Ovary (tissue), 9 donors: ENCODE results near the gene PTPRA. TPM values are rescaled to one million over a fixed set of nuclear protein-coding genes. Genes with fewer than 3 reads are reported as not detected.

Experiments used
- DNase-seq, 5 donors: peaks; one replicate each; pipeline ENCODE4 v3.0.0-alpha.2; 2019 to 2020
- H3K27ac ChIP-seq, 2 donors: fragments of 200-600 bp; one replicate each; pipeline versions ENCODE4 v1.5.1 to v1.8.0; 2019 to 2022
- H3K27me3 ChIP-seq: fragments of 200-600 bp; one replicate; pipeline ENCODE4 v1.8.0; 2022
- H3K36me3 ChIP-seq: fragments of 200-600 bp; sonication (generic); one replicate; pipeline ENCODE4 v1.5.1; 2019
- H3K4me1 ChIP-seq: one replicate; pipeline ENCODE4 v1.8.1; 2013; ENCODE audit warnings: mild to moderate bottlenecking, moderate library complexity; ENCODE audit not compliant: insufficient read depth
- H3K4me3 ChIP-seq: fragments of 200-600 bp; sonication (generic); one replicate; pipeline ENCODE4 v1.5.1; 2017
- H3K9me3 ChIP-seq, 2 donors: fragments of 200-600 bp in 1 of 2; sonication (generic) in 1 of 2; one replicate each; pipeline versions ENCODE4 v1.5.1 to v1.8.1; 2013 to 2019; ENCODE audit warnings: mild to moderate bottlenecking in 1 of 2, moderate library complexity in 1 of 2
- CTCF ChIP-seq, 3 donors: fragments of 450-650 bp in 2 of 3; fragments of 200-600 bp in 1 of 3; IDR thresholded peaks; one replicate each; pipeline versions ENCODE4 v1.5.1 to v1.8.0; 2016 to 2022; ENCODE audit warnings: antibody characterized with exemption in 3 of 3, mild to moderate bottlenecking in 1 of 3
- EP300 ChIP-seq: sonication (generic); formaldehyde crosslinking; IDR thresholded peaks from one replicate; pipeline ENCODE4 v1.6.1; 2017; ENCODE audit warnings: antibody characterized with exemption
- POLR2A ChIP-seq: fragments of 450-650 bp; IDR thresholded peaks from one replicate; pipeline ENCODE4 v1.6.1; 2017; ENCODE audit warnings: antibody characterized with exemption, mild to moderate bottlenecking, moderate library complexity
- WGBS, 3 donors: extraction: QIAGEN DNeasy Blood & Tissue Kit in 1 of 3; methylation state at CpG; one replicate each; pipeline versions ENCODE4 v1.1.5 to v1.1.7; 2013 to 2017; 5-methylcytosine and 5-hydroxymethylcytosine counted together
- intact Hi-C, 4 donors: fragments of 100-400 bp; cut with DNase I; formaldehyde crosslinking; loops; one replicate each; pipeline versions ENCODE4 v1.11.0 to v1.15.1; 2022 to 2023
- polyA plus RNA-seq, 2 donors: library from polyadenylated mRNA; stranded (reverse); fragments of 200-250 nt in 1 of 2; fragments of 350-450 nt in 1 of 2; fragmentation: Illumina TruSeq in 1 of 2; extraction: RNeasy Lipid Tissue Mini Kit (QIAGEN cat#74804) in 1 of 2; gene quantifications; one replicate each; pipeline ENCODE4 v1.2.3, GENCODE V29; 2013 to 2014
- total RNA-seq, 7 donors: library from RNA; depleted of rRNA in 2 of 7; stranded (reverse); fragments of >200 nt in 2 of 7; fragmentation: NEBNext Ultra II Directional in 3 of 7; extraction: Animal tissue kit (Norgen Biotek cat#: 25700) in 3 of 7; gene quantifications; one replicate each; pipeline versions ENCODE4 v1.1.0 to v1.2.4, GENCODE V29; 2016 to 2023
- donor health status: DM: no; HTN: no; CAD: no; lungs with moderate emphysema.
- donor health status: DM: no; HTN: no; CAD: no.
- donor health status: Bipolar disorder and iron deficiency.
- donor health status: DM: yes; HTN: yes; CAD: no.
- donor health status: DM: no; HTN: no; CAD: no.
- donor health status: DM: yes; HTN: yes; CAD: no.

Gene PTPRA
- total and polyA plus RNA-seq, 9 donors, result 40.7 to 178 (median 71.8) TPM

- Histone ChIP-seq H3K27me3 (no peaks in the 10 kb centered on the region), H3K9me3 (no peaks in the 10 kb centered on the region), H3K36me3 (no peaks in the 10 kb centered on the region), H3K4me1 (no peaks in the 10 kb centered on the region), H3K4me3 (no peak overlapping the region), H3K27ac (no peak overlapping the region)
- intact Hi-C loops, result no loop called here
- 73 to 80% (median 78%) methylated on average over 2 of the region's 2 CpGs for WGBS, 3 donors
- no peak for TF ChIP-seq POLR2A
- TF ChIP-seq EP300, result no peak
- no peak for TF ChIP-seq CTCF (IDR thresholded peaks at IDR 0.05)
- DNase-seq, result no peak
These were observed 83.2 kb downstream of the PTPRA start for GRCh38 chr20:2956480-2956879.

- intact Hi-C loops, result no loop called here
- Histone ChIP-seq H3K27me3 (no peaks in the 10 kb centered on the region), H3K27ac (no peak overlapping the region), H3K9me3 (no peaks in the 10 kb centered on the region), H3K36me3 (no peaks in the 10 kb centered on the region), H3K4me1 (peaks cover 2% of the 10 kb centered on the region), H3K4me3 (no peak overlapping the region)
- TF ChIP-seq POLR2A (no peak), CTCF (IDR thresholded peaks at IDR 0.05) (no peak)
- 94 to 96% (median 95%) methylated on average over 3 of the region's 3 CpGs for WGBS, 3 donors
- no peak for DNase-seq
These were observed 94.6 kb downstream of the PTPRA start for GRCh38 chr20:2967841-2968240.

GRCh38 chr20:2972126-2972525 is 98.8 kb downstream of the PTPRA start:
- 41 to 69% (median 51%) methylated on average over 5 of the region's 5 CpGs for WGBS, 3 donors

GRCh38 chr20:2973574-2973973 is 100.3 kb downstream of the PTPRA start:
- intact Hi-C loops, result no loop called here
- 94 to 95% (median 94%) methylated on average over 3 of the region's 3 CpGs for WGBS, 3 donors
- Histone ChIP-seq H3K4me3 (no peak overlapping the region), H3K36me3 (no peaks in the 10 kb centered on the region), H3K27me3 (no peaks in the 10 kb centered on the region), H3K27ac (no peak overlapping the region), H3K9me3 (no peaks in the 10 kb centered on the region), H3K4me1 (peaks cover 4% of the 10 kb centered on the region)
- TF ChIP-seq EP300 (no peak), CTCF (IDR thresholded peaks at IDR 0.05) (no peak), POLR2A (no peak)
- DNase-seq, result no peak

More at GRCh38 chr20:2972126-2972525, 98.8 kb downstream of the PTPRA start:
- H3K36me3 ChIP-seq, result no peaks in the 10 kb centered on the region
- TF ChIP-seq CTCF (IDR thresholded peaks at IDR 0.05) (no peak), POLR2A (no peak), EP300 (no peak)
- intact Hi-C loops, result no loop called here
- no peaks in the 10 kb centered on the region for H3K27me3 ChIP-seq
- no peak overlapping the region for H3K27ac ChIP-seq
- H3K9me3 ChIP-seq, result no peaks in the 10 kb centered on the region
- no peak overlapping the region for H3K4me3 ChIP-seq
- no peak for DNase-seq
- peaks cover 2% of the 10 kb centered on the region for H3K4me1 ChIP-seq

- H3K9me3 ChIP-seq, result no peaks in the 10 kb centered on the region
- H3K4me1 ChIP-seq, result peaks cover 2% of the 10 kb centered on the region
- no peaks in the 10 kb centered on the region for H3K36me3 ChIP-seq
- H3K4me3 ChIP-seq, result no peak overlapping the region
- no peak overlapping the region for H3K27ac ChIP-seq
- DNase-seq, result no peak
- no peaks in the 10 kb centered on the region for H3K27me3 ChIP-seq
- WGBS, 3 donors, result 83 to 93% (median 89%) methylated on average over 4 of the region's 4 CpGs
- TF ChIP-seq CTCF (IDR thresholded peaks at IDR 0.05), result no peak
- no peak for TF ChIP-seq POLR2A
- TF ChIP-seq EP300, result no peak
- intact Hi-C loops, result no loop called here
These were observed 105.2 kb downstream of the PTPRA start for GRCh38 chr20:2978519-2978918.
